Retina (tissue), 1 donor: Measurements from ENCODE around the gene PTPRN.
A peak's percentile ranks its signal among the peaks of the same experiment; 100 is the strongest.
"Not testable (repeated sequence)": the region's sequence is repeated elsewhere in the genome, so short reads cannot be mapped to it uniquely, and the experiment has no call there.

Source experiments
- DNase-seq: peaks from one replicate; pipeline ENCODE4 v3.0.0-alpha.2; 2016

PTPRN gene

GRCh38 chr2:219266886-219267285, 42.3 kb downstream of the PTPRN start:
- no peak for DNase-seq

- DNase-seq: no peak
These were observed 43.0 kb downstream of the PTPRN start for GRCh38 chr2:219266232-219266631.

GRCh38 chr2:219261024-219261855, 48.0 kb downstream of the PTPRN start:
- DNase-seq: no peak

- DNase-seq: not testable (repeated sequence)
These were observed 50.3 kb downstream of the PTPRN start for GRCh38 chr2:219258942-219259341.

DNA sequence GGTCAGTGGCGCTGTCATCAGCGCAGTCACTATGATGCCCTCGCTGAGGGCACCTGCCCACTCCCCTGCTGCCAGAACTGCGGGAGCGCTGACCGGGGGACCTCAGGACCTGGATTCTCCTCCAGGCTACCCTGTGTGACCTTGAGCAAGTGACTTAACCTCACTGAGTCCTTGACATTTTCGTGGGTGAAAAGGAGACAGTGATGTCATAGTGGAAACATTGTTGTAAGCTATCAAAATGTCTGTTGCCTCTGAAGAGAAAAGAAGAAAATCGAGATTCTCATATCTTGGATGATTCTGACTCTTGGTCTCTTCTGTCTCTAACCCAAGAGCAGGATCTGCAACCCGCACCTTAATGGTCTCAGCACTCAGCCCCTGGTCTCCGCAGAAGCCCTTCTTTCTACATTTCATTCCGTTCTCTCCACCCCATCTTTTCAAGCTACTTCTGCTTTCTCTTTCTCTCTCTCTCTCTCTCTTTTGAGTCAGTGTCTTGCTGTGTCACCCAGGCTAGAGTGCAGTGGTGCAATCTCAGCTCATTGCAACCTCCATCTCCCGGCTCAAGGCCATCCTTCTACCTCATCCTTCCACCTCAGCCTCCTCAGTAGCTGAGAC, 54.5 kb downstream of the PTPRN start:
- DNase-seq: no peak

- peak; percentile 74 for DNase-seq
These were observed 55.2 kb downstream of the PTPRN start, which contains the start of gene TUBA4A for GRCh38 chr2:219253753-219254589. TUBA4A (minus strand) TSS chr2:219253918; CDS start chr2:219253858, 60 bp downstream.

DNA sequence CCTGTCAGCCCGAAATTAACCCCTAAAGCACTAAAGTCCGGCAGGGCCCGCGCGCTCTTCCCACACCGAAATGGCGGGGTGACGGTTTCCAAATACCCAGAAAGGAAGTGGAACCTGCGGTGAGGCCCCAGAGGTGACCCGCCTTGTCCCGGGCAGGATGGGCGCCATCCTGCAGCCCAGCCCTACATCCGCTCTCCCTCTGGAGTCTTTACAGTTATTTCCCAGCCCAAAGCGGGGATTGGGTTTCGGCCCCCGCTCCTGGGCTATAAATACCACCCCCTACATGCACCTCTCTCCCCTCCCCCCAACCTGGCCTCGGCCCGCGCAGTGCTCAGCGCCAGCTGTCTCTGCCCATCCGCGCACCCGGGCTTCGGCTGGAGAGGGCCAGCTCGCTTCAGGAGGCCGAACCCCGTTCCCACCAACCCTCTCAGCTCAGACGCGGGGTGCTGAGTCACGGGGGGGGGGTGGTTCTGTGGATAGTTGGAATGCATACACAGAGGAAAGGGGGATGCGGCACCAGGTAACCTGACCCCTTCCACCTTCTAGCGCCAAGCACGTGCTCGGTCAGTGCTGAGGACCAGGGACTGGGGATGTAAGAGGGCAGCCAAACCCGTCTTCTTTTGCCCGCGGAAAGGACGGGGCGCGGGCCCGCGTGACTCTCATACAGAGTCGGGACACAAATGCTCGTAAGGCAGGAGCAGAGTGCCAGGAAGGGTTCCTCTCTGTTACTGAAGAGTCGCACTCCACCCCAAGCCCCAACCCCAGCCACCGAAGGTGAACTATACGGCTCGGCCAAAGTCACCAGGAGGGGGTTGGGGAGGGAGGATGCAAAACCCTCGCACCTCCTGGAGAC, 56.1 kb downstream of the PTPRN start, which contains the start of gene TUBA4B:
TSS of gene TUBA4B (plus strand) at position 344 of the 853 bp plus-strand sequence. CDS start at position 509, 165 bp downstream.
- peak; percentile 56 for DNase-seq

DNA sequence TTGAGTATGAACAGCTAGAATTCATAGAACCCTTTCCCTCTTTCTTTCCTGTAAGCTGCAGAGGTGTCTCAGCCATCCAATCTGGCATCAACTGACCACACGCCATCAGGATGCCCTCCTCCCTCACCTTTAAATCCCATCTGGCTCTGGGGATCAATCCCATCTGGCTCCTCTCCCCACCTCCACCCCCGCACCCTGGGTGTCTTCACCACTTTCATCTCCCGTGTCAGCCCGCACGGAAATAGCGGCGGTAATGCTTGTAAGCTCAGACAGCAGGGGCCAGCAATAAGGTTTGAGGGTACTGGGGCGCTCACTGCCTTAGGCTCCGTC, 56.7 kb downstream of the PTPRN start:
- peak; percentile 44 for DNase-seq

DNA sequence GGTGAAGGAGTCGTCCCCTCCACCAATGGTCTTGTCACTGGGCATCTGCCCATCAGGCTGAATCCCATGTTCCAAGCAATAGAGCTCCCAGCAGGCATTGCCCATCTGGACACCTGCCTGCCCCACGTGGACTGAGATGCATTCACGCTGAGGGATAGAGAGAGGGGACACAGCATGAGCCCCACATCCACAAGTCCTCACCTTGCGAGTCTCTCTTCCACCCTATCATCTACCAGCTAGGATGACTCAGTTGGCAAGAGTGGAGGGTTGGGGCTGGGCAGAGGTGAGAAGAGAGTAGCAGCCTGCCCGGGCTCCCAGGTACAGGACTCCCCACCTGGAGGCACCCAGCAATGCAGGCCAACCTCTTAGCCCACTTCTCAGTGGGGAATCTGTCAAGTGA, 57.1 kb downstream of the PTPRN start:
- no peak for DNase-seq

DNA sequence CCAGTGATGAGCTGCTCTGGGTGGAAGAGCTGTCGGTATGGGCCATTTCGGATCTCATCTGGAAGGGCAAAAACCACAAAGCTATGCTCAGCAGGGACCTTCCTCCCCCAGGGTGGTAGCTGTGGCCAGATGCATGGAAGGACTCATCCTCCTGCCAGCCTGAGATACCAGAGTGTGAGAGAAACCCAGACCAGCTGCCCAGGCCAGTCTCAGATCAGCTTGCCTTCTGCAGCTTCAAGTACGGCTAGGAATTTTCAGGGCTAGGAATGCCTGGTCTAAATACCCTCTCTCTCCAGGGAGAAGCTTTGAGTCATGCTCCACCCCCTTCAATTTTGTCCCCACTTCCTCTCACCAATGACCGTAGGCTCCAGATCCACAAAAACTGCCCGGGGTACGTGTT, 57.5 kb downstream of the PTPRN start:
- no peak for DNase-seq

DNA sequence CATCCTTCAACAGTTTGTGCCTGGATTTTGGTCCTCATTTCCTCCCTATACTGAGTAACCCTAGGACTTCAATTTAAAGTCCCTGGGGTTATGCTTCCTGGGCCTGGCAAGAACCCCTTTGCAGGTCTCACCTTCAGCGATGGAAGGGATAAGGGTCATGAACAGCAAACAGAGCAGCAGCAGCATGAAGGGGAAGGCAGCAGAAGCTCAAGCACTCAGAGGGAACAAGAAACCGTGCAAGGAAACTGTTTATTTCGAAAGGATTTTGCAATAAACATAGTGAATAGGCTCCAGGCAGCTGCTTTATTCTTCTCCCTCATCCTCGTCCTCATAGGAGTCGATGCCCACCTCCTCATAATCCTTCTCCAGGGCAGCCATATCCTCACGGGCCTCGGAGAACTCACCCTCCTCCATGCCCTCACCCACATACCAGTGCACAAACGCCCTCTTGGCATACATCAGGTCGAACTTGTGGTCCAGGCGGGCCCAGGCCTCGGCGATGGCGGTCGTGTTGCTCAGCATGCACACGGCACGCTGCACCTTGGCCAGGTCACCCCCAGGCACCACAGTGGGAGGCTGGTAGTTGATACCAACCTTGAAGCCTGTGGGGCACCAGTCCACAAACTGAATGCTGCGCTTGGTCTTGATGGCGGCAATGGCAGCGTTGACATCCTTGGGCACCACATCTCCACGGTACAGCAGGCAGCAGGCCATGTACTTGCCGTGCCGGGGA, 59.0 kb downstream of the PTPRN start:
- no peak for DNase-seq

DNA sequence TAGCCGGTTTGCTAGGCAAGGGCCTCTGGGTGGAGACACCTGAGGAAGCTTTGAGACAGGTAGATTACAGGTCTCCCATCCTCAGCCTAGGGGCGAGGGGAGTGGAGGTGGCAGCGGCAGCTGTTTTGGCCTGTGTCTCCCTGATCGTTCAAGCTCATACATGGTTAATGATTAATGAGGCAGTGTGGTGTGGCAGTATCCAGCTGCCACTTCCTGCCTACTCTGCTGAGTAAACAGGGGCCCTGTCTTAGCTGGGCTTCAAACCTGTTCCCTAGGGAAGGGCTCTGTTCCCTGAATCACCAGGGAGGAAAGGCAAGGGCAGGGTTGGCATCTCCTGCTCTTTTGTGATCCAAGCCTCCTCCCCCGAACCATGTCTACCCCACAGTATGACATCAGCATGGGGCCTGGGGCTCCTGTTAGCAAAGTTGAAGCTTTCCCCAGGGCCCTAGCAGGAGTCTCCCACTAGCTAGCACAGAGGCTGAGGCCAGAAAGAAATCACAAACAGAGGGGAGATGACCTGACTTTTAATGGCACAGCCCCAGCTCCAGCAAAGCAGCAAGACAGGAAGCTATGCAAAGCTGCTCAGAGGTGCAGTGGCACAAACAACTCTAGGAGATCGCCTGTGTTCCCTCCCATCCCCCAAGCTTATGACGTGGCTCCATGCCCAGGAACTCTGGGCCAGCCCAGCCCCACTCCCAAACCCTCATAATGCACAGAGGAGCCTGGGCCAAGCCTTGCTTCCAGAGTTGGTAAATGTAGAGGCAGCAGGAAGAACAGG, 59.8 kb downstream of the PTPRN start:
- no peak for DNase-seq

DNA sequence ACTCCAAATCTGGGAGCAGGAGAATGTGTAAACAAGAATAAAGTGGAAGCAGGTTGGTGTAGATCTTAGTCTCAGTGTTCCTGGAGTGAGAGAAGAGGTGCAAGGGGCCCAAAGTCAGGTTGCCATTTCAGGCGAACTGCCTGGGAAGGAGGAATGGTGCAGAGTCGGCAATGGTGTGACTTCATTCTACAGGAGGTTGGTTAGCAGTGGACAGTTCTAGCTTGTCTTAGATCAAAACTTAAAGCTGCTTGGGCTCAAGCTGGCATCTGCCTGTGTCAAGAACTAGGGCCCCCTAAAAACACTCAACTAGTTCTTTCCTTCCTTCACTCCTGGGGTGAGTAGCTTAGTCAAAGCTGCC, 60.4 kb downstream of the PTPRN start:
- no peak for DNase-seq

GRCh38 chr2:219247678-219248642, 61.2 kb downstream of the PTPRN start:
- DNase-seq: no peak

GRCh38 chr2:219246559-219246958, 62.6 kb downstream of the PTPRN start:
- DNase-seq: no peak

- DNase-seq: no peak
These were observed 63.3 kb downstream of the PTPRN start for GRCh38 chr2:219245899-219246230.

DNA sequence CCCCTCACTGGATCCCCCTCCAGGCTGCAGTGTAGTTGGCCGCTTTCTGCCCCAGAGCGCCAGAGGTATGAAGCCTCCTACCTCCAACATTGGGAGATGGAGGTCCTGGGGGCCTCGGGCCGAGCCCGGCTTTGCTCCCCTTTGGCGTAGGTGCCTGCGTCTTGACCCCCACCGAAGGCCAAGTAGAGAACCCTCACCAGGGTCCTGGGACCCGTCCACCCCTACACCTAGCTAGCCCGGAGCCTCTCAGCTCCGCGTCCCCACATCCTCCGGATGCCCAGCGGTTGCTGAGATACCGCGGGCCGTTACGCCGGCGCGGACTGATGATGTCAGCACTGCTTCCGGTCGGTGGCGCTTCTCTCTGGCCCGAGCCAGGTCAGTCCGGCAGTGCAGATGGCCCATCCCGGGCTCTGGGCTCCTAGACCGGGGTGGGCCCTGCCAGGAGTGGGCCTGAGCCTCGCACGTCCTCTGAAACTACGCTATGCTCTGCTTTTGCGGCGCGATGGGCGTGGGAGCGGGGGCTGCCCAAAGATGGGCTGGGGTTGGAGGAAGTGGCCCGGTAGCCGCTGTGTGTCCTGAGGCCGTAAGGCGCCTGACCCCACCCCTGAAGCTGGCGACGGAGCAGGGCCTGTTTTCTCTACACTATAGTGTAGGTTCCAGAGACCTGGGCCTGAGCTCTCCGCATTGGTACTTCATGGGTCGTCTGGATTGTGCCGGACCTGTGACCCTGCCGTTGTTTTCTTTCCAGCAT, 63.9 kb downstream of the PTPRN start, which contains the start of the genes GLB1L and STK16:
TSS of gene GLB1L (minus strand) at position 297 of the 751 bp plus-strand sequence. CDS start 1,871 bp downstream, outside the sequence.
TSS of gene STK16 (plus strand) at position 332 of the 751 bp plus-strand sequence. CDS start 521 bp downstream, outside the sequence.
- peak; percentile 97 for DNase-seq

- DNase-seq: no peak
These were observed 64.4 kb downstream of the PTPRN start for GRCh38 chr2:219244789-219245147.

DNA sequence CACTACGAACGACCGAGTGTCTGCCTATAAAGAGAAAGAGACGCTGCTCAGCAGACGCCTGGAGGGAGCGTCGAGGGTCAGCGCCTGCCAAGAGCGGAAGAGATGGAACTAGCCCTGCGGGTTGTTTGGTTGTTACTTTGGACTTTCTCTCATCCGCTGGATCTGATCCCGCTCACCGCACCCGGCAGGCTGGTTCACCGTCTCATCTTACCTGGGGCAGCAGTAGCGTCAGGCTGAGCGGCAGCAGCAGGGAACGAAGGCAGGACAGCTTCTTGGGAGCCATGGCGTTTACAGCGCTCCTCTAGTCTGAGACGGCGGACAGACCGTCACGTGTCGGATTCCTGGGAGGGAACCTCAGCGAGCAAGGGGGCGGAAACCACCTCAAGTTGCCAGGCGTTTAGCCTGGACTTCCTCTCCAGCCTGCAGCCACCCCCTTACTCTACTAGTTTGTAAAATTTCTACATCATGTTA, 65.9 kb downstream of the PTPRN start:
- no peak for DNase-seq
